HG02938 (cell line): ENCODE data around the gene OR14I1.

Source experiments
- ATAC-seq: cut with Tn5 transposase; IDR thresholded peaks from one replicate; pipeline ENCODE4 v1.9.1; 2021; ENCODE audit warnings: mild to moderate bottlenecking, moderate library complexity; ENCODE audit not compliant: unreplicated experiment

Gene OR14I1

GRCh38 chr1:248688527-248689298 is 13.9 kb downstream of the OR14I1 start:
- peak; percentile 80 for ATAC-seq

DNA sequence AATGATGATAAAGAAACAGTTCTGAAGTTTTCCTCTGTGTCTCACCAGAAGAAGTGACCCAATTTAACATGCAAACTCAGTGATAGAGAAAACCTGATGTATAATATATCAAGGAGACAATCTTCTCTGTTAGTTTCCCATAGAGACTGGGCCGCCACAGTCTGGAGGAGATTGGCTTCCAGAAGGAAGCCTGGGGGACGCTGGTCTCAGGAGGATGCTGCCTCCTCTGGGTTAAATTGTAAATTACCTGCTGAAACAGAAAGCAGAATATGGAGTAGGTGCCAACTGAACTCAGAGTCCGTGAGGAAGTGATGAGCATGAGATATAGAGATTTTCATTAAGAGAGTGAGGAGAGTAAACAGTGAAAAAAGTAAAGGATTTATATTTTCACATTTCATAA is 15.8 kb downstream of the OR14I1 start:
- ATAC-seq = peak; percentile 72

- ATAC-seq = no peak
Measured at GRCh38 chr1:248681651-248682050, 20.9 kb downstream of the OR14I1 start.

GRCh38 chr1:248670003-248670402 is 32.6 kb downstream of the OR14I1 start:
- ATAC-seq = no peak

- ATAC-seq = peak; percentile 96
Measured at GRCh38 chr1:248663453-248664328, 38.9 kb downstream of the OR14I1 start.

DNA sequence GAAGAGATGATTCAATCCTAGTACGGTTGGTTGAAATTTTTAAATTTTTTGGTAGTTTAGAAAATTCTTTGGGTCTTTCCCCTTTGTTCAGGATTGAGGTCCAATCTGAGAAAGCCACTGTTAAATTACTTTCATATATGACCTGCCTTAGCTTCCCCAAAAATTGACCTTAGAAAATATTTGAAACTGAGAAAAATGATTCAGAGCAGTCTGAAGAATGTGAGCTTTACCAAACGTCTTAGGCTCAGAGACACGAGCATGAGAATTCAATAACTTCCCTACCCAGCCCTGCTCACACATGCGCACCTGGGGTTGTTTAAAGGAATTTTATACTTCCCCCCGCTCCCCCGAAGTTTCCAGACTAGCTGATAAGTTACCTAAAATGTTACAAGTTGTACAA is 45.8 kb downstream of the OR14I1 start:
- ATAC-seq = peak; percentile 57

GRCh38 chr1:248655354-248655753 is 47.2 kb downstream of the OR14I1 start, which contains the start of gene OR2T27:
TSS of gene OR2T27 (minus strand) at chr1:248655528. CDS start at chr1:248650884, 4,644 bp downstream.
- ATAC-seq = peak; percentile 54
